ENCODE results near the gene SH3BP4.

Gene SH3BP4

GRCh38 chr2:234982096-234982834 lies 30.4 kb downstream of the SH3BP4 start:
- no peak overlapping the region for H3K4me3 ChIP-seq (ENCODE audit: low read depth, low read length)
- no peak for DNase-seq (ENCODE audit: low read depth)

GRCh38 chr2:234983011-234983726 lies 31.4 kb downstream of the SH3BP4 start:
- H3K4me3 ChIP-seq (ENCODE audit: low read depth, low read length) = no peak overlapping the region
- no peak for DNase-seq (ENCODE audit: low read depth)
- TF ChIP-seq CTCF (IDR thresholded peaks at IDR 0.05; ENCODE audit: insufficient read depth, low read depth, low read length, missing control alignments) = no peak

More at GRCh38 chr2:234982096-234982834, 30.4 kb downstream of the SH3BP4 start:
- no peak for TF ChIP-seq CTCF (IDR thresholded peaks at IDR 0.05; ENCODE audit: insufficient read depth, low read depth, low read length, missing control alignments)

GRCh38 chr2:234985608-234986245 lies 33.9 kb downstream of the SH3BP4 start:
- no peak for DNase-seq (ENCODE audit: low read depth)
- no peak for TF ChIP-seq CTCF (IDR thresholded peaks at IDR 0.05; ENCODE audit: insufficient read depth, low read depth, low read length, missing control alignments)
- H3K4me3 ChIP-seq (ENCODE audit: low read depth, low read length) = no peak overlapping the region

GRCh38 chr2:234986390-234986789 lies 34.6 kb downstream of the SH3BP4 start:
- DNase-seq (ENCODE audit: low read depth) = no peak
- no peak overlapping the region for H3K4me3 ChIP-seq (ENCODE audit: low read depth, low read length)
- no peak for TF ChIP-seq CTCF (IDR thresholded peaks at IDR 0.05; ENCODE audit: insufficient read depth, low read depth, low read length, missing control alignments)

GRCh38 chr2:234986876-234987720 lies 35.3 kb downstream of the SH3BP4 start:
- H3K4me3 ChIP-seq (ENCODE audit: low read depth, low read length) = no peak overlapping the region
- no peak for DNase-seq (ENCODE audit: low read depth)
- TF ChIP-seq CTCF (IDR thresholded peaks at IDR 0.05; ENCODE audit: insufficient read depth, low read depth, low read length, missing control alignments) = no peak

- DNase-seq (ENCODE audit: low read depth) = no peak
- H3K4me3 ChIP-seq (ENCODE audit: low read depth, low read length) = no peak overlapping the region
- no peak for TF ChIP-seq CTCF (IDR thresholded peaks at IDR 0.05; ENCODE audit: insufficient read depth, low read depth, low read length, missing control alignments)
Measured at GRCh38 chr2:234987754-234988153, 35.9 kb downstream of the SH3BP4 start.

Data from GM12865 (cell line).